Measurements from ENCODE around the gene CD48.
"Not testable (repeated sequence)": the region's sequence is repeated elsewhere in the genome, so short reads cannot be mapped to it uniquely, and the experiment has no call there.

The CD48 gene

DNA sequence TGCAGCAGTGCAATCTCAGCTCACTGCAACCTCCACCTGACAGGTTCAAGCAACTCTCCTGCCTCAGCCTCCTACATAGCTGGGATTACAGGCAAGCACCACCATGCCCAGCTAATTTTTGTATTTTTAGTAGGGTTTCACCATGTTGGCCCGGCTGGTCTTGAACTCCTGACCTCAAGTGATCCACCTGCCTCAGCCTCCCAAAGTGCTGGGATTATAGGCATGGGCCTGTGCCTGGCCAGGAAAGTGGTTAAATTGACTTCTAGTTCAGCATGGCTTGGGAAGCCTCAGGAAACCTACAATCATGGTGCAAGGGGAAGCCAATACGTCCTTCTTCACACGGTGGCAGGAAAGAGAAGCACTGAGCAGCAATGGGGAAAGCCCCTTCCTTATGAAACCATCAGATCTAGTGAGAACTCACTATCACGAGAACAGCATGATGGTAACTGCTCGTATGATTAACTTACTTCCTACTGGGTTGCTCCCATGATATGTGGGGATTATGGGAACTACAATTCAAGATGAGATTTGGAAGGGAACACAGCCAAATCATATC is 981 bp upstream of the CD48 start:
- DNase-seq: not testable (repeated sequence)

DNA sequence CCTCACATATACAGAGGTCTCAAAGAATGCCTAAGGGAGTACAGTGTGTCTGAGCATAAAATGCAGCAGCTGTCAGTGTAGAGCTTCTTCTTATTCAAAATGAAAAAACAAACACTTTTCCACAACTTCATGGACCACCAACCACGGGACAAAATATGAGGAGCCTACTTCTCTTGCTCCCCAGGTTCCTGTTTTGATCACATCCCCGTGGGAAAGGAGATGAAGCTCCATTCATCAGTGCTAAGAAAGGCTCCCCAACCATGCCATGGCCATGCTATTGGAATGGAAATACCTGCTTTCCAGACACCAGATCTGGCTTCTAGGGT is 383 bp downstream of the CD48 start:
- DNase-seq: no peak

DNA sequence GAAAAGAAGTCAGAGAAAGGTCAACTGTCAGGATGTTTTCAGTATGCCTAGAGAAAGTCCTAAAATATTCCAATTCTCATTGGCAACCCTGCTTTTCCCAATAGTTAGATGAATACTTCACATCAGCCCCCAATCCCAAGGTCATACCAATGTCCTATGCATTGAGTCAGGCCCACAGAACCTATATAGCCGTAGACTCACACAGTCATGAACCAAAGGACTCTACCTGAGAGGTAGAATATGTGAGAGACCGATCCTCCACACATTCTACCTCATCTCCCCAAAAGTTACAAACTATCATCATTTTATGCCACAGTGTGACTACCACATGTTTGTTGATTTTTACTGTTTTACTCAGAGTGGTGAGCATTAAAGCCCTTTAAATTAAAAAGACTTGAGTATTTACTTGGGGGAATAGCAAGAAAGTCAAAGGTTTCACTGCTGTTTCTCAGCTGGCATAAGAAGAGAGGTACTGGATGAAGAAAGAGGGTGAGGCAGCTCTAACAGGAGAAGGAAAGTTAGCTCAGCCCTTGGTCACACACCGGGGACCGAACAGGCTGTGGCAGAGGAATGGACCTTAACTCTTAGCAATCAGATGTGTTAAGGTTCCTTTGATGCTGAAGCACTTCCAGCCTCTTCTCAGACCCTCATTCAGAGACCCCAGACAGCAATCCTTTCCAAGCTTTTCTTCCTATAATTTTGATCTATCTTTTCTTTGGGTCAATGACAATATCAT is 937 bp downstream of the CD48 start:
- no peak for DNase-seq

DNA sequence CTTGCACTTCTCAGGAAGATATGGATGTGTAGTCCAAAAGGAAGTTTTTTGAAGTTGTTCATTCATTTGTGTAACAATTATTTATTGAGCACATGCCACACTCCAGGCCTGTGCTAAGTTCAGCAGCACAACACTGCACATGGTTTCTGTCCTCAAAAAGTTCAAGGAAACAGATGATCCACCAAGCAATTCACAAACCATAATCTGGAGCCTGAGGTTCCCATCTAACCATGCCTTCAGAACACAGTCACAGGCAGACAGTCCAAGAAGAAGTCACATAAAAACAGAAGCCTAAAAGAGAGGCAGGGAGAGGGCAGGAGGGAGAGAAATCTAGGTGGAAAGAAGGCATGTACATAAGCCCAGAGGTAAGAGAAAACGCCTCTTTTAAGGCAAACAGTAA is 1.9 kb downstream of the CD48 start:
- no peak for DNase-seq

DNA sequence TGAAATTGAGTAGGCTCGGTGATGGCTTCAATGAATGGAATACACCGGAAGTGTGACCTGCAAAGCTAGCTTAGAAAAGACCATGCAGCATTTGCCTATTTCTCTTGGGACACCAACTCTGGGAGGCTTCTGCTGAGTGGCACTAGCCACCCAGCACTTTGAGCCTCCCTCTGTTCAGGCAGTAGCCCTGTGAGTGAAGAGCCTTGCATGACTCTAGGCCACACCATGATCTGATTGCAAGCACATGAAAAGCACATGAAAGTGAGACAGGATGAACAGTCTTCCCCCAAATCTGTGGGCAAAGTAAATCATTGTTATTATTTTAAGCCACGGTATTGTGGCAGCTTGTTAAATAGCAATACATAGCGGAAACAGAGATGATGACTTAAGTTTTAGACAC is 2.8 kb downstream of the CD48 start:
- DNase-seq: no peak

DNA sequence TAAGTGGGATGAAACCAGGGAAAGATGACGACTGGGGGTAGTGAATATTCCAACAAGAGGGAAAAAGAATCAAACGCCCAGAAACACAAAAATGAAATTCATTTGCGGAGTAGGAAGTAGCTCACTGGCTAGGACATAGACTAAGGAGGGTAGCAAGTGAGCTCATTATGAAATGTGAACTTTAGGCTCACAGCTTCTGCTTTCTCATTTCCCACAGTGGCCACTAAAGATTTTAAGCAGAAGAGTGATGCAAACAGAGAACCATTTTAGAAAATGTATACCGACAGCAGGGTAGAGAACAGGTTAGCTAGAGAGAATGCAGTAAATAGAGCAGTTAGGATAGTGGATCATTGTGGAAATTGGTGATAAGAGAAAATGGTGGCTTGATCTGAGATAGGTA is 3.5 kb downstream of the CD48 start:
- no peak for DNase-seq

DNA sequence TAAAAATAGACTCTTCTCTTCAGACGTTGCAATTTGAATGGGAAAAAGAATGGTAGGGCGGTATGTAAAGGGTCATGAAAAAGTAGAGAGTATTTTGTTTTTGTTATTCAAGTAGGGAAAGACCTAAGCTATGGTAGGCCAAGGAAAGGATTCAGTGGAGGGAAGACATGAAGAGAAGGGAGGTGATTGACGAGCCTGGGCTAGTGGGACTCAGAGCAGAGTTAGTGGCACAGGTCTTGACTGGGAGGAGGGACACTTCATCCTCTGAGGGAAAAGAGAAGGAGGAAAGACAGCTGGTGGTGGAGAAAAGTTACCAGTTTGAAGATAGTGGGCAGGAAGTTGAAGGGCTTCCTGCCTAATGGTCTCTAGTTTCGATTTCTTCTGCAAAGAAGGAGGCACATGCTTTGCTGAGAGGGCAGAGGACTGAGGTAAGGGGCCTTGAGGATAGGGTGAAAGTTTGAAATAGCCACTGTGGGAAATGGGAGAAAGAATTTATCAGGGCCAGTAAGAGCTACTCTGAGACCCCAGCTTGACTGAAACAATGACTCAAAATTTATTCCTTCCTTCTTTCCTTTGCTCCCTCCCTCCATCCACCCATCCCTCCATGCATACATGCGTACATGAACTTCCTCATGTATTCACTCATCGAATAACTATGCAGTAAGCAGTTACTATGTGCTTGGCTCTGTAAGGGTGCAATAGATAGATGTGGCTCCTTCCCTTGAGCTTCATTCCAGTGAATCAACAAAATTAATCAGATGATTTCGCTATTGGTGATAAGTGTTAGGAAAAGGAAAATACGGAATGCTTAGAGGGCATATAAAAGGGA is 4.2 kb downstream of the CD48 start:
- DNase-seq: peak; percentile 19

DNA sequence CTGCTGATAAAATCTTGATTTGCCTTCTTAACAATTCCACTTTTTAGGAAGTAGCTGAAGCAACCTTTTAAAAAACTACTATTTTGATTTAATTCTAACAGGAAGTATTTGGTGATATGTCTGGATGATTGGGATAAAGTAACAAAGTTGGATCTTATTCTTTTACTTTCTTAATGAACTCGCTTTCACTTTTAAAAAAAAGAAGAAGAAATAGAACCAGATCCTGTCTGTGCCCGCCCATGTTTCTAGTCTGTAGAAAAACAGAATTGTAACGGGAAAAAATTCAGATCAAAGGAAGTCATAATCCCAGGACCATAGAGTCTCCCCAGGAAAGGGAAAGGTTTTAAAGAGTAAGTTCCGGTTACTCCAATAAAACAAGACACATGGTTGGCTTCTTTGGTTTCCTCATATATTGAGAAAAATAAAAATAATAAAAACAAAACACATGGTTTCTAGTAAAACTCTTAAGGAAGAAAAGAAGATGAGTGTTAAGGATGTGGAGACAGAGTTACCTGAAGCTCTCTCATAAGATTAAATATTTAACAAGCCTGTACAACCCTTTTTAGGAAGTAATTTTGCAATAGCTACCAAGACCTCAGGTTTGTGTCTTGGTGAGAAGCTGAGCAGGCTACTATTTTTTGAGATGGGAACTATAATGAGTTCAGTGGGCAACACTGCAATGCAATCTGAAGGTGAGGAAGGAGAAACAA is 4.9 kb downstream of the CD48 start:
- DNase-seq: no peak

DNA sequence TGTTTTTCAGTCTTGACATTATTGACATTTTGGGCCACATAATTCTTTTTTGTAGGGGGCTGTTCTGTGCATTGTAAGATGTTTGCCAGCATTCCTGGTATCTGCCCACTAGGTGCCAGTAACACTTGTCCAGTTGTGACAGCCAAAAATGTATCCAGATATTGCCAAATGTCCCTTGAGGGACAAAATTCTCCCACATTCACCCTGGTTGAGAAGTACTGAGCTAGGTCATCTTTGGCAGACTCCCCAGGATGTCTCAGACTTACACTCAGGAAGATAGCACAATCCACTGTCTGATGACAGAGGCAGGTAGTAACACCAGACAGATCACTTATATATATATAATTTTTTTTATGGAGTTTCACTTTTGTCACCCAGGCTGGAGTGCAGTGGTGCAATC is 5.9 kb downstream of the CD48 start:
- DNase-seq: no peak

DNA sequence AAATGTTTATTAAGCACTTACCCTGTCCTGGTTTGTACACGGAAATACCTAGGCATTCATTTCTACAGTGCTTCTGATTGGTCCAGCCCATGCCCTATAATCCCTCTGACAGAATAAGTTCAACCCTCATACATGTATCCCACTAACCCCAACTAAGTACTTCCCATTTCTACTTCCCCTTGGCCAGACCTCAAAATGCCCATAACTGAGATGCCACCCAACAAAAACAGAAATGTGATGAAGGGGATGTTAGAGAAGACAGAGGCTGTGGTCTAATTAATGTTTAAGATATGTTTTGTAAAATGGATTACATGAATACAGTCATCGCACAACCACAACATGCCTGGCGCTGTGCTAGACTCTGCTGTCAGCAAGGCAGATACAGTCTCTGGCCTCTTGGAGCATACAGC is 6.4 kb downstream of the CD48 start:
- not testable (repeated sequence) for DNase-seq

DNA sequence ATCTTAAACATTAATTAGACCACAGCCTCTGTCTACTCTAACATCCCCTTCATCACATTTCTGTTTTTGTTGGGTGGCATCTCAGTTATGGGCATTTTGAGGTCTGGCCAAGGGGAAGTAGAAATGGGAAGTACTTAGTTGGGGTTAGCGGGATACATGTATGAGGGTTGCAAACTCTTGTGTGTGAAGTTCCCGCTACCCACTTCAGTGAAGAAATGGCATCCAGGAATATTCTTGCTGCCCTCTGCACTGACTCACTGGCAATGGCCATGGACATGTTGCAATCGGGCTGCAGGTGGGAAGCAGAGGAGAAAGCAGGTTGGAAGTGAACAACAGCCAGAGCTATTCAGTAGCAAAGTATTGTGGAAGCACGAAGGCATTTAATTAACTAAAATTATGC is 7.4 kb downstream of the CD48 start:
- DNase-seq: no peak

DNA sequence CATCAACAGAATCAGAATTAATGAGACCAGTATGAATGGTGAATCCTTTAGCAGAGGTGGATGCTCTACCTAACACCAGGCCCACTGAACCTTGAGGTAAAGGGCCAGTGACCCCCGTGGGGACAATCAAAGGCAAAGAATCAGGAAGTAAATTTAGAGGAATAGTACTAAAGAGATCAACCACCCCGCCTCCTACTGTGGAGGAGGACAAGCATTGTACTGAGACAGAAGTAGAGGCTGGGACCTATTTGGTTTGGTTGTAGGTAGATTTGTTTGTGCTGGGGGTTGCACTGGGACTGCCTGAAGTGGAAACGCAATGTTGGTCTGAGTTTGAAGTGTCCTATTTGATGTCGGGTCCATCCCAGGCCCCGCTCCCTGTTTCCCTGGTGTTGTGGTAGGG is 9.5 kb downstream of the CD48 start:
- DNase-seq: no peak

DNA sequence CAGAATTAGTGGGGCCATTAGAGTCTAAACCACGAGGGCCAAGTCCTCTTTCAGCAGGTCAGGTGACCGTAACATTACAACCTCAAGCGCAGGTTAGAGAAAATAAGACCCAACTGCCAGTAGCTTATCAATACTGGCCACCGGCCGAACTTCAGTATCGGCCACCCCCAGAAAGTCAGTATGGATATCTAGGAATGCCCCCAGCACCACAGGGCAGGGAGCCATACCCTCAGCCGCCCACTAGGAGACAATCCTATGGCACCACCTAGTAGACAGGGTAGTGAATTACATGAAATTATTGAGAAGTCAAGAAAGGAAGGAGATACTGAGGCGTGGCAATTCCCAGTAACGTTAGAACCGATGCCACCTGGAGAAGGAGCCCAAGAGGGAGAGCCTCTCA is 19.2 kb downstream of the CD48 start:
- not testable (repeated sequence) for DNase-seq

DNA sequence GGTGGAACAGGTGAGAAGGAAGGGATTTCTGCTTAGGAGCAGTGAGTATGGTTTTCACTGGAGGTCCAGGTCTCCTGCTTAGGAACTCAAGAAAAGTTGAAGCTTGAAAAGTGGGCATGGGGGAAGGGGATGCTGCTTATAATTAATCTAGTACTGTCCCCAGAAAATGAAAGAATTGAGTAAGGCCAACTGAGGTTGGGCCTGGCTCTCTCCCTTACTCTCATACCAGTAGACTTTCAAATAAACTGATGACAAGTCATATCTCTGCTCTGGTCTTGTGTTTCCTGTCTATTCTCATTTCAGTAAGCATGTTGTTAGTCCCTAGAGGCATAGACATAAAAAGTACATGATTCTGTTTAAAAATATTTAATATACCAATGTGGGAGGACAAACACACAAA is 26.4 kb downstream of the CD48 start:
- DNase-seq: no peak

DNA sequence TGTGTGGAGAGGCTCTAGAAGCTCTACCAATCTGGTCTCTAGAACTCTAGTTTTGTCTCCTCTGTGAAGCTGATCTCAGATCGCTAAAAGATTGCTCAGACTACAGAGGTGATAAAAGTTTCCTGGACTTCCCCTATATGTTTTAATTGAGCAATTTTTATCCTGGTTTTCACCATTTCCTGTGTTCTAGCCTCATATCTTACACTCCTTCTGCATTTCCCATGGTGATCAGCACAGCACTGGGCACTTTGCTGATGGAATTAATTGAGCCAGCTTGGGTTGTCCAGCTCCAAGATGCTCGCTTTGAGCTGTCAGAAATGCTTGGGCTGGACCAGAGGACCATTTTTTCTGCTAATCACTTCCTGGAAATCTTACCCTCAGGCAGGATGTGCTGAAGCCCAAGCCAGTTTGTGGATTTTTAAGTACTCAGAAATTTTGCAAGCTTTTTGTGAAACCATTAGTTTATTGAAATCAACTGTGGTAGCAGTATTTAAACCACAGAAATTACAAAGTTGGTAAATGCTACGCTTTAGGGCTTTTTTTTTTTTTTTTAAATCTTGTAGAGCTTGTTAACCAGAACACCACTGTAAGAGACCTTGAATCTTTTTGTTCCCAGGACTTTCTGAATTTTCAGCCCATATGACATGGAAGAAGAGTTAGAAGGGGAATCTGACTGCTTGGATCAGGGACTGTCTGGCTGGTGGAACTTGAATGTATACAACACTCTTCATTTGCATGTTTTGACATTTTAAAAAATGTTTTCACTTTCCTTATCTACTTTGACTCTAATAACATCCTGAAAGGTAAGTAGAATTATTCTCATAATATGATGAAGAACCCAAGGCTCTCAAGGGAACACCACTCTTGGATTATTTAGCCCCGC is 28.4 kb downstream of the CD48 start:
- no peak for DNase-seq

DNA sequence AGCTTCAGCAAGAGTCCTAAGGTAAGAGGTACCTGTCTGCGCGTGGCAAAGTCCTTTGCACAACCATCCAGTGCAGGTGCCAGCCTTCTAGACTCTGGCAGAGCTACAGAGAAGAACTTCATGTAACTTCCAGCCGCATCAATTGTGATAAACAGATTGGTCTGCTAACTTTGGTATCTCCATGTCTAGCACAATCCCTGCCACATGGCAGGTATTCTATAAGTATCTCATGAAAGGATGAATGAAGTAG is 29.8 kb downstream of the CD48 start:
- no peak for DNase-seq

DNA sequence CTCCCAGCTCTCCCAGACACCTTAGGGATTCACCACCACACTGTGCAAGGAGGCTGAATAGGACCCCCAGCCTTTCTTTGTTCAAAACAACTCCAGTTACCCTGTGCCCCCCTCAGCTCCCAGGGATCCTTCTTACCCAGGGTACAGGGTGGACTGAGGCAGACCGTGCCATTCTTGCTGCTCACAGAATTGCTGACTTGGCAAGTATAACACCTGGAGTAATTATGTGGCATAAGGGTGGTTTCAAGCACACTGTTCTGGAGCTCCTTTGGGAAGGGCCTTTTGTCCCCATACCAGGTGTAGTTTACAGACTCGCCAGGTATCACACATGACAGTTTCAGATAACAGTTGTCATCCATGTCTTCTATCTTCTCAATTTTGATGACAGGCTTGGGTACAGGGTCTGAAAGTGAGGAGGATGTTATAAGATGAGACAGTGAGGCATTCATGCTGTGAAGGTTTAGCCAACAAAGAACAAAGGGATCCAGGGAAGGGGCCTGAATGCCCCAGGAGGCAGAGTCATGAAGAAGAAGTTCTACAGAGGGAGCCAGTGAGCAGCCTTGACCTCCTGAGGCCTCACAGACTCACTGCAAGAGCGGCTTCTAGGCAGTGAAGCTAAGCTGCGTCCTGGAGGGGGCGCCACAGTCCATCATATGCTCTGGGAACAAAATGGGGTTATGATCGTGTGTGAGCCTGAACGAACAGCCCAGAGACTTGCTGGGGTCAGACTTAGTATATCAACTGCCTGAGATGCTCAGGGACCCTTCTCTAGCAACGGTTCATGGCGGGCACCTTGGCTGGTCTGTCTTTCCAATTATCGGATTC is 30.3 kb downstream of the CD48 start:
- DNase-seq: peak; percentile 58

DNA sequence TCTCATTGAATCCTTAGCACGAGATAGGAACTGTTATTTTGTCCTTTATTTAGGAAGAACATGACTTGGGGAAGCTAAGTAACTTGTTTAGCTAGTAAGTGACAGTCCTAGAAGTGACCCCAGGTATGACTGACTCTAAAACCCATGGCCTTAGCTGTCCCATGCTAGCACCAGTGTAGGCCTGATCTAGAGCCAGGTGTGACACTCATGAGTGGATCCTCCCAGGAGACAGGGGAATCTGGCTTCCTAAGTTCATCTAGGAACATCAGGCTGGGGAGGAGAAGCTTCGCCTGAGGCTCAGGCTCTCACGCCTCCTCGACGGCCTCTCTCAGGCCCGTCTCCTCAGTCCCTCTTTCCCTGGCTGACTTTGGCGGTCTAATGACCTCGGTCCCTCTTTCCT is 31.2 kb downstream of the CD48 start:
- no peak for DNase-seq

DNA sequence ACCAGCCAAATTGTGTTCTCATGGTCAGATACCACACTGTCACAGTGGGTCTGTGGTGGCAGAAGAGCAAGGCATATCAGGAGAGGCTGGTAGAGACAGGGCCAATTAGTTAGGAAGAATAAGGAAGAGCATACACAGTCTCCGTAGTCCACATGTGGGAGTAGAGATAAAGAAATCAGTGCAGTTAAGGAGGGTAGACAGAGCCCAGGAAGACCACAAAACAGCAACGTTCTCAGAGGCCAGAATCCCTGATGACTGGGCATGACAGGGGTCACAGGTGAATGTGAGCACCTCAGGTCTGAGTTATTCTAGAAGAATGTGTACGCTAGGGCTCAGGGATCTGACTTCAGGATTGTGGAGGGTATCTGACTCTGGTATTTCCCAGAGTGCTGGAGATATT is 31.7 kb downstream of the CD48 start:
- no peak for DNase-seq

DNA sequence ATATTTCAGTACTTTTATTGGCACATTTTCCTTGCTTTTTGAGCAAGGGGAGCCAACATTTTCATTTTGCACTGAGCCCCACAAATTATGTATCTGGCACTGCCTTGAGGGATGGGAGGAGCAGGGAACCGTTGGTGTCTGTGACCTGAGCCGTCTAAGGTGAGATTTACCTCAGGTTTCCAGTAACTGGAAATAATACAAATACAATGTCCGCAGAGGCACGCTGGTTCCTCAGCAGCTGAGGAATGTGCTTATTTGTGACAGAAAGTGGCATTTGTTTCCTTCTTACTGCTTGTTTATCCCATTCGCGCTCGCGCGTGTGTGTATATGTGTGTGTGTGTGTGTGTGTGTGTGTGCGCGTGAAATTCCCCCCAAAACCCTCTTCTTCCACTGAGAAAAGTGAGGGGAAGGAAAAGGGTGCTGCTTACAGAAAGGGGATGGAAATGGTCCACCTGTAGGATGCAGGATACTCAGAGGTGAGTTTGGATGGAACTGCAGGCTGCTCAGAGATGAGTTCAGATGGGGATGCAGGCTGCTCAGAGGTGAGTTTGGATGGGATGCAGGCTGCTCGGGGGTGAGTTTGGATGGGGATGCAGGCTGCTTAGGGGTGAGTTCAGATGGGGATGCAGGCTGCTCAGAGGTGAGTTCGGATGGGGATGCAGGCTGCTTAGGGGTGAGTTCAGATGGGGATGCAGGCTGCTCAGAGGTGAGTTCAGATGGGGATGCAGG is 34.6 kb downstream of the CD48 start:
- DNase-seq: no peak

DNA sequence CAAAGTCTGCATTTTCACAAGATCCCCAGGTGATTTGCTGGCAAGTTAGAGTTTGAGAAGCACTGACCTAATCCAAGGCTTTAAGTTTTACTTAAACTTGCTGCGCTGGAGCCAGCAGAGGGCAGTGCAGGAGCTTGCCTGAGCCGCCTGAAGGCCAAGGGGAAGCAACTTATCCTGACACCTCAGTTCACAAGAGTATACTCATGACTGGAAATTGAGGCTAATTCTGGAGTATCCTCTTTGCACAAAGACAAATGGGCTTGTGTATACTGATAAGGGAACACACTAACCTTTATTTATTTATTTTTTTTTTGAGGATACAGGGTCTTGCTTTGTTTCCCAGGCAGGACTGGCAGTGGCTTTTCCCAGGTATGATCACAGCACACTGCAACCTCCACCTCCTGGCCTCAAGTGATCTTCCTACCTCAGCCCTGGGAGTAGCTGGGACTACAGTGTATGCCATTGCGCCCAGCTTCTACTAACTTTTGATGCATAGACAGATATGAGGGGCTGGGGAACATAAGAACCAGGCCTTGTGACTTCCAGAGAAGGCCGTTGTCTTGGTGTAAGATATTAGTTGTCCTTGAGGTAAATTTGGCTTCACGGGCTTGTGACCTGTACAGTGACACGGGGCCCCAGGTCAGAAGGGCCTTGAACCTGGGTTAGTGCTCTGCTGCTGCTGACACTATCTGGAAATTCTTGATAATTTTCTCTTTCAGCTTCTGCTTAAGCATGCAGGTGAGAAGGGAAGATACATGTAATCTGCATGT is 35.8 kb downstream of the CD48 start:
- DNase-seq: peak; percentile 48
